Activated CD8-positive, alpha-beta memory T cell treated with anti-CD3 and anti-CD28 coated beads for 36 hours (primary cell): ENCODE measurements around the gene ZBTB12. TPM values are rescaled to one million over a fixed set of nuclear protein-coding genes. Genes with fewer than 3 reads are reported as not detected.
"Not testable (repeated sequence)": the region's sequence is repeated elsewhere in the genome, so short reads cannot be mapped to it uniquely, and the experiment has no call there.

ENCODE experiments used
- CTCF ChIA-PET: fragments of 350-600 bp; sonication (Branson Sonifier 250); formaldehyde crosslinking; loops from one replicate; lab custom pipeline; 2021; ENCODE audit warnings: antibody characterized with exemption; lab: Charles Lee
- POLR2A ChIA-PET: fragments of 350-600 bp; sonication (Branson Sonifier 250); formaldehyde crosslinking; loops from one replicate; lab custom pipeline; 2021; ENCODE audit warnings: antibody characterized with exemption; lab: Charles Lee
- total RNA-seq, 2 experiments: library from RNA; stranded (reverse); gene quantifications; one replicate each; pipeline ENCODE4 v1.2.3, GENCODE V29; 2021

Gene ZBTB12
- total RNA-seq, 2 experiments from 2014 or later, result 3.3 to 3.6 TPM

DNA sequence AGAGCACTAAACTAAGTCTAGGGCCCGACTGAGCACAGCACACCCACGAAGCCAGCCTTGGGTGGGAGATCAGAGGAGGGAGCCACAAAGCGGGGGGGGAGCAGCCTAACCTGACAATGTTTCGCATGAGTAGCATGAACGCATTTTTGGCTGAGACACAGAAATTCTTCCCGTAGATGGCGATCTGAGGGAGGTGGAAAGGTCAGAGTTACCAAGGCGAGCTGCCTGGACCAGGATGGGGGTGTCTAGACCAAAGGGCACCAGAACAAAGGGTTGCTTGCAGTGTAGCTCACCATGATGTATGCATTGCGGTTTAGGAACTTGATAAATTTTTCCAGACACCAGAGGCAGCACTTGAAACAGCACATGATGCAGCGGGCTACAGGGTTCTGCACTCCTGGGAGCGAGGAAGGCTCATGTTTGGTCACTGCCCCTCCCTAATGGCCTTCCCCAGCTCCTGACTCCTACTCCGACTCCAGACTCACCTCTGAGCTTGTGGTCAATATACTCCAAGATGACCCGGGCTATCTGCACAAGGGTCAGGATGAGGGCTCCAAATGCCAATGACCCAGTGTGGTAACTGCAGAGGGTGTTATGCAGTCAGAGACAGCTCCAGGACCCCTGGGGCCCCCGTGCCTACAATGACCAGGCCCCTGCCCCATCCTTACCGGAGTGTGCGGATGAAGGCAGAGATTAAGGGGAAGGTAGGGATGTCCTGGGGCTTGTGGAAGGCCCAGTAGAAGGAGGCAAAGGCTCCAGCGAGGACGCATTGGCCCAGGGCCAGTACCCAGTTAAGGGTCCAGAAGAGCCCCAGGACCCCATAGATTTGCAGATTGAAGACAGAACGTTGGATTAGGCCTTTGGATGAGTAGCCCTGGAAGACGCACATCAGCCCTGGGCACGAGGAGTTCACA lies 36.4 kb downstream of the ZBTB12 start:
- ChIA-PET POLR2A (no interaction called here), CTCF (interaction anchor here (0.6 to 0.8 kb wide), 3 partner anchors 23 to 35 kb away, joined by 3 to 4 read pairs (median 3); no protein-coding TSS in a partner anchor)

- POLR2A ChIA-PET, result no interaction called here
- CTCF ChIA-PET, result interaction anchor here (0.6 to 1.1 kb wide), 3 partner anchors 10 to 34 kb away, joined by 3 to 4 read pairs (median 4); no protein-coding TSS in a partner anchor
Observed at GRCh38 chr6:31864818-31865204, 37.1 kb downstream of the ZBTB12 start.

DNA sequence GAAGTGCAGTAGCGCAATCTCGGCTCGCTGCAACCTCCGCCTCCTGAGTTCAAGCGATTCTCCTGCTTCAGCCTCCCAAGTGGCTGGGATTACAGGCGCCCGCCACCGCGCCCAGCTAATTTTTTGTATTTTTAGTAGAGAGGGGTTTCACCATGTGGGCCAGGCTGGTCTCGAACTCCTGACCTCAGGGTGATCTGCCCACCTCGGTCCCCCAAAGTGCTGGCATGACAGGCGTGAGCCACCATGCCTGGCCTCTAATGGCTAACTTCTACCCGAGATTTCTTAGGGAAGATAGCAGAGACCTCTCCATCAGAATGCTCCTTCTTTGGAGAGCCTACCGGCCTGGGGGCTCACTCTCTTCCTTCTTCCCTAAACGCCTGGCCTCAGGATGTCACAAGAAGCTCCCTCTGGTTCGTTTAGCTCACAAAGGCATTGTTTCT lies 37.7 kb downstream of the ZBTB12 start:
- ChIA-PET POLR2A (interaction anchor here (0.6 to 1.9 kb wide), 2 partner anchors 33 to 37 kb away, joined by 3 to 8 read pairs; partner anchors contain the start of gene HSPA1B), CTCF (interaction anchor here (0.6 to 1.9 kb wide), 5 partner anchors 11 to 1010 kb away, joined by 3 to 8 read pairs (median 4); no protein-coding TSS in a partner anchor)

GRCh38 chr6:31862344-31863235 lies 39.3 kb downstream of the ZBTB12 start, which contains the start of gene NEU1:
Gene NEU1, minus strand, starts transcription at chr6:31862821. Its CDS starts 45 bp downstream, at chr6:31862776.
- ChIA-PET CTCF (interaction anchor here (0.5 to 1.9 kb wide), 6 partner anchors 27 to 210 kb away, joined by 3 to 8 read pairs (median 4); partner anchors contain the start of gene EHMT2), POLR2A (interaction anchor here (0.6 to 1.9 kb wide), 9 partner anchors 15 to 321 kb away, joined by 3 to 9 read pairs (median 4); partner anchors contain the start of genes ABHD16A, DDX39B, DXO and HSPA1B)

DNA sequence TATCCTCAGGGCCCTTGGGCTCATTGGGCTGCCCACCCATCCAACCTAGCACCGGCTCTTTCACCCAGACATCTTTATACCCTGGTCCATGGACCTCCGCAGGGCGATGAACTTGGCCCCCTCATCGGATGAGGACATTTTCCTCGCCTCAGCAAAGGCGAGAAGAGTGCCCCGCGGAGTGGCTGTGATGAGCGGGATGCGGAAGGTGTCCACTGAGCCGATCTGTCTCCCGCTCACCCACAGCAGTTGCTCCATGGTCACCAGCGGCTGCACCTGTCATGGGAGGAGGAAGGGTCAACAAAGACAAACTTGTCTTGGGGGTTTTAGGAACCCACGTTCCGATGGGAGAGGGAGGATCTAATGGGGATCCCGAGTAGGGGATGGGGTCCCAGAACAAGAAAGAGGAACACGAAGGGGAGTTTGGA lies 40.0 kb downstream of the ZBTB12 start:
- ChIA-PET POLR2A (interaction anchor here (1.6 kb wide), 1 partner anchor 18 kb away, joined by 9 read pairs; no protein-coding TSS in a partner anchor), CTCF (interaction anchor here (0.5 to 1.3 kb wide), 3 partner anchors 28 to 48 kb away, joined by 4 to 6 read pairs (median 5); partner anchors contain the start of gene EHMT2)

DNA sequence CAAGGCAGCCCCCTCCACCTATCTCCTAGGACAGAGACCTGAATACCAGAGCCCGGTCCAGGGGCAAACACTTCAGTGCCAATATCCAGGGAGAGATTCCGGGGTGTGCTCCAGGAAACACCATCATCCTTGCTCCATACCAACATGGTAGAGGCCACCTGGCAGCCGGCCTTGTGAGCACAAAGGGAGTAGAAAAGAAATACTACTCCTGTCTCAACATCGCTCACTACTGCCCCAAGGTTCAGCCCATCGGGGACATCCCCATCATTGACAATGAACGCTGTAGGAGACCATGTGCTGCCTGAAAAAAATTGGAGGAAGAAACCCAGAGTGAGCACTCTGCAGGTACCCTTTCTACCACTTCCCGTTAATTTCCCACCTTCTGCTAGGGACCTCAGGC lies 40.7 kb downstream of the ZBTB12 start:
- ChIA-PET POLR2A (no interaction called here), CTCF (no interaction called here)

DNA sequence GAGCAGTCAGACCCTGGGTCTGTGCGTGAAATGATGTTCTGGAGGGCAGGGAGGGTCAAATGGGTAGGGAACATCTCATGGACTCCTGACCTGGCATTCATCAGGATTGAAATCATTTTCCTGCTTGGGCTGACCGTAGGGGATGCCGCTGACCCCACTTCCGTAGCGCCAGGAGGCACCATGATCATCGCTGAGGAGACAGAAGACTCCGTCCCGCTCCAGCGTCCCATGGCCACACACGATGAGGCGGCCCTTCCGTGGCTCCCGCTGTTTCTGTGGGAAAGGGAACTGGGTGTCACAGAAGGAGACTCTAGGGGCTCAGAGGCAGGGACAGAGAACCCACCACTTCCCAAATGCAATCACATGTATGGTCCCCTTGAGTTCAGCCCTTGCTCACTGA lies 41.5 kb downstream of the ZBTB12 start:
- ChIA-PET CTCF (no interaction called here), POLR2A (interaction anchor here (0.5 kb wide), 1 partner anchor 30 kb away, joined by 3 read pairs; no protein-coding TSS in a partner anchor)

DNA sequence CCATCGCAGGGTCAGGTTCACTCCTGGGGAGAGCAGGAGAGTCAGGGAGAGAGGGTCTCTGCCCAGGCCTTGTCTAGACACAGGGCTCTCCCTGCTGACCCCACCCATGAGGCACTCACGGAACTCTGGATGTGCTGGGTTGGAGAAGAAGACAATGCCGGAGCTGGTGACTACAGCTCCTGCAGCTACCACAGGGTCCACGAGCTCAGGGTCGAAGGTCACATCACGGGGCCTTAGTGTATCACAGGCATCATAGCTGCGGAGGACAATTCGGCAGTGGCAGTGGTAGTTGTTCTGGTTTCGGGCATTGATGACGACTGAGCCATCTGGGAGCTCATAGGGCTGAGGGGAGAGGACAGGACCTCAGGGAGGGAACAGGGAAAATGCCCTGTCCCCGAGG lies 42.0 kb downstream of the ZBTB12 start:
- CTCF ChIA-PET, result no interaction called here
- POLR2A ChIA-PET, result interaction anchor here (0.5 to 0.6 kb wide), 2 partner anchors 30 to 39 kb away, joined by 3 to 4 read pairs; no protein-coding TSS in a partner anchor

DNA sequence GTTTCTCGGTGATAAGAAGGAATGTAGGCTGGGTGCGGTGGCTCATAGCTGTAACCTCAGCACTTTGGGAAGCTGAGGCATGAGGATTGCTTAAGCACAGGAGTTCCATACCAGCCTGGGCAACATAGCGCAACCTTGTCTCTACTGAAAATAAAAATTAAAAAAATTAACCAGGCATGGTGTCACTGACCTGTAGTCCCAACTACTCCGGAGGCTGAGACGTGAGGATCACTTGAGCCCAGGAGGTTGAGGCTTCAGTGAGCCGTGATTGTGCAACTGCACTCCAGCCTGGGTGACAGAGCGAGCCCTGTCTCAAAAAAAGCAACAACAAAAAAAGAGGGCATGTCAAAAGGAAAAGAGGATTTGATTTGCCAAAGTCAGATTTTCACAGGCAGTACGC lies 43.2 kb downstream of the ZBTB12 start:
- ChIA-PET POLR2A (no interaction called here), CTCF (no interaction called here)

DNA sequence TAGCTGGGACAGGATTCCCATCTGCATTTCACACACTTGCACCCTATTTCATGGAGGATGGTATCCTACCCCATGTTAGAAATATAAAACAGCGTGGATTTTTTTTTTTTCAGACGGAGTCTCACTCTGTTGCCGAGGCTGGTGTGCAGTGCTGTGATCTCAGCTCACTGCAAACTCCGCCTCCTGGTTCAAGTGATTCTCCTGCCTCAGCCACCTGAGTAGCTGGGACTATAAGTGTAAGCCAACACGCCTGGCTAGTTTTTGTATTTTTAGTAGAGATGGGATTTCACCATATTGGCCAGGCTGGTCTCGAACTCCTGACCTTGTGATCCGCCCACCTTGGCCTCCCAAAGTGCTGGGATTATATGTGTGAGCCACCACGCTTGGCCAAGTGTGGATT lies 44.1 kb downstream of the ZBTB12 start:
- POLR2A ChIA-PET, result interaction anchor here (1.0 kb wide), 1 partner anchor 1114 kb away, joined by 3 read pairs; no protein-coding TSS in a partner anchor
- CTCF ChIA-PET, result not testable (repeated sequence)

GRCh38 chr6:31851980-31852718 lies 49.7 kb downstream of the ZBTB12 start:
- CTCF ChIA-PET, POLR2A ChIA-PET: not testable (repeated sequence)

GRCh38 chr6:31851485-31851832 lies 50.4 kb downstream of the ZBTB12 start:
- CTCF ChIA-PET, result no interaction called here
- POLR2A ChIA-PET, result no interaction called here

- CTCF ChIA-PET, result no interaction called here
- POLR2A ChIA-PET, result interaction anchor here (0.5 kb wide), 1 partner anchor 67 kb away, joined by 5 read pairs; no protein-coding TSS in a partner anchor
Observed at GRCh38 chr6:31850765-31851484, 51.0 kb downstream of the ZBTB12 start.

Other genes starting within 250 kb of the ZBTB12 start
- 100 to 1,000 TPM; 254 to 267 TPM for gene BAG6, start 249.4 kb downstream of the ZBTB12 start, total RNA-seq
- gene APOM, start 246.2 kb downstream of the ZBTB12 start, total RNA-seq, result 1 to 10 TPM; 1.9 to 2.2 TPM
- 10 to 100 TPM; 16.7 to 17.6 TPM for gene C6orf47, start 241.3 kb downstream of the ZBTB12 start, total RNA-seq
- 10 to 100 TPM; 44.6 to 45.1 TPM for gene GPANK1, start 237.1 kb downstream of the ZBTB12 start, total RNA-seq
- 100 to 1,000 TPM; 329 TPM for gene CSNK2B, start 236.0 kb downstream of the ZBTB12 start, total RNA-seq
- gene LY6G5B, start 232.1 kb downstream of the ZBTB12 start, total RNA-seq, result 10 to 100 TPM; 18.1 to 20.1 TPM
- gene LY6G5C, start 221.0 kb downstream of the ZBTB12 start, total RNA-seq, result 1 to 10 TPM; 3.1 to 3.5 TPM
- gene ABHD16A, start 198.8 kb downstream of the ZBTB12 start, total RNA-seq, result 10 to 100 TPM; 30.1 to 32.0 TPM
- gene LY6G6F, start 195.2 kb downstream of the ZBTB12 start, total RNA-seq, result not detected
- not detected for gene LY6G6D, start 186.7 kb downstream of the ZBTB12 start, total RNA-seq
- not detected for gene LY6G6C, start 180.3 kb downstream of the ZBTB12 start, total RNA-seq
- under 1 TPM in 1 of 2 experiments, not detected in 1; 0.06 TPM for gene MPIG6B, start 178.7 kb downstream of the ZBTB12 start, total RNA-seq
- 1 to 10 TPM; 4.6 to 4.9 TPM for gene DDAH2, start 172.8 kb downstream of the ZBTB12 start, total RNA-seq
- 100 to 1,000 TPM; 383 to 395 TPM for gene CLIC1, start 165.6 kb downstream of the ZBTB12 start, total RNA-seq
- gene MSH5, start 162.1 kb downstream of the ZBTB12 start, total RNA-seq, result 10 to 100 TPM; 60.3 to 61.5 TPM
- gene SAPCD1, start 139.4 kb downstream of the ZBTB12 start, total RNA-seq, result 1 to 10 TPM; 7.6 to 8.6 TPM
- gene VWA7, start 124.8 kb downstream of the ZBTB12 start, total RNA-seq, result 1 to 10 TPM; 1.6 to 1.9 TPM
- 100 to 1,000 TPM; 190 to 191 TPM for gene VARS1, start 106.3 kb downstream of the ZBTB12 start, total RNA-seq
- 100 to 1,000 TPM; 154 to 166 TPM for gene LSM2, start 95.1 kb downstream of the ZBTB12 start, total RNA-seq
- gene HSPA1L, start 86.8 kb downstream of the ZBTB12 start, total RNA-seq, result 1 to 10 TPM; 2.6 to 2.7 TPM
- 10 to 100 TPM; 62.0 to 63.9 TPM for gene HSPA1A, start 86.5 kb downstream of the ZBTB12 start, total RNA-seq
- gene HSPA1B, start 74.3 kb downstream of the ZBTB12 start, total RNA-seq, result 10 to 100 TPM; 82.6 to 86.9 TPM
- gene NEU1, start 39.3 kb downstream of the ZBTB12 start, total RNA-seq, result 10 to 100 TPM; 15.9 to 17.4 TPM
- not detected for gene SLC44A4, start 23.1 kb downstream of the ZBTB12 start, total RNA-seq
- gene EHMT2, start 4.4 kb downstream of the ZBTB12 start, total RNA-seq, result 10 to 100 TPM; 67.4 to 67.8 TPM
- gene C2, start 25.6 kb upstream of the ZBTB12 start, total RNA-seq, result under 1 TPM; 0.59 to 0.82 TPM
- gene CFB, start 44.0 kb upstream of the ZBTB12 start, total RNA-seq, result not detected
- 10 to 100 TPM; 80.0 to 85.7 TPM for gene NELFE, start 56.9 kb upstream of the ZBTB12 start, total RNA-seq
- 100 to 1,000 TPM; 106 to 109 TPM for gene SKIC2, start 57.1 kb upstream of the ZBTB12 start, total RNA-seq
- gene DXO, start 70.1 kb upstream of the ZBTB12 start, total RNA-seq, result 10 to 100 TPM; 11.8 to 13.7 TPM
- gene C4A, start 80.0 kb upstream of the ZBTB12 start, total RNA-seq, result 1 to 10 TPM; 3.0 to 3.7 TPM
- 1 to 10 TPM; 2.5 to 3.6 TPM for gene C4B, start 112.7 kb upstream of the ZBTB12 start, total RNA-seq
- gene CYP21A2, start 136.3 kb upstream of the ZBTB12 start, total RNA-seq, result under 1 TPM; 0.23 to 0.44 TPM
- gene TNXB, start 207.3 kb upstream of the ZBTB12 start, total RNA-seq, result 1 to 10 TPM; 1.1 to 1.3 TPM
- gene ATF6B, start 226.2 kb upstream of the ZBTB12 start, total RNA-seq, result 10 to 100 TPM; 60.6 to 61.8 TPM
- 1 to 10 TPM; 6.7 to 7.1 TPM for gene FKBPL, start 228.2 kb upstream of the ZBTB12 start, total RNA-seq
- under 1 TPM; 0.61 TPM for gene PRRT1, start 249.9 kb upstream of the ZBTB12 start, total RNA-seq